Mesenchymal stem cell (in vitro differentiated cells and primary cell): ENCODE data around the gene RHBDF1.

Source experiments
- DNase-seq: peaks from one replicate; pipeline ENCODE4 v3.0.0-alpha.2; 2013
- H2AFZ ChIP-seq: one replicate; pipeline ENCODE4 v1.6.1; 2013; ENCODE audit warnings: low read depth, mild to moderate bottlenecking, control low read depth, inconsistent platforms, low read length, moderate library complexity
- H2AK5ac ChIP-seq: 2 replicates; pipeline ENCODE4 v1.6.1; 2013; ENCODE audit warnings: low read length, moderate library complexity, mild to moderate bottlenecking, inconsistent platforms; ENCODE audit not compliant: severe bottlenecking
- H2BK120ac ChIP-seq: one replicate; pipeline ENCODE4 v1.6.1; 2013; ENCODE audit warnings: low read depth, mild to moderate bottlenecking, inconsistent platforms, low read length, moderate library complexity
- H2BK12ac ChIP-seq, 2 experiments: one replicate each; pipeline ENCODE4 v1.6.1; 2013; ENCODE audit warnings: inconsistent platforms in 2 of 2, low read length in 2 of 2, mild to moderate bottlenecking in 2 of 2, moderate library complexity in 2 of 2, control low read depth in 1 of 2
- H2BK15ac ChIP-seq: one replicate; pipeline ENCODE4 v1.6.1; 2013; ENCODE audit warnings: mild to moderate bottlenecking, low read depth, inconsistent platforms; ENCODE audit not compliant: poor library complexity, severe bottlenecking
- H2BK5ac ChIP-seq: 2 replicates; pipeline ENCODE4 v1.6.1; 2013; ENCODE audit warnings: low read depth, mild to moderate bottlenecking, low read length, control low read depth, inconsistent platforms; ENCODE audit not compliant: poor library complexity, severe bottlenecking
- H3K14ac ChIP-seq, 2 experiments: one replicate each; pipeline ENCODE4 v1.6.1; 2013; ENCODE audit warnings: inconsistent platforms in 2 of 2, low read length in 2 of 2, control low read depth in 1 of 2, mild to moderate bottlenecking in 1 of 2, moderate library complexity in 1 of 2
- H3K18ac ChIP-seq, 2 experiments: one replicate each; pipeline ENCODE4 v1.6.1; 2013; ENCODE audit warnings: inconsistent platforms in 2 of 2, low read length in 2 of 2, control low read depth in 1 of 2, low read depth in 1 of 2, mild to moderate bottlenecking in 1 of 2
- H3K23ac ChIP-seq, 2 experiments: one replicate each; pipeline ENCODE4 v1.6.1; 2013; ENCODE audit warnings: inconsistent platforms in 2 of 2, low read length in 2 of 2, mild to moderate bottlenecking in 2 of 2, moderate library complexity in 2 of 2, control low read depth in 1 of 2
- H3K27ac ChIP-seq: 2 replicates; pipeline ENCODE4 v1.5.1; 2013; ENCODE audit warnings: mild to moderate bottlenecking, moderate library complexity, low read length, control low read depth, inconsistent platforms; ENCODE audit not compliant: poor library complexity, severe bottlenecking
- H3K27me3 ChIP-seq, 2 experiments: 2 replicates each; pipeline versions ENCODE4 v1.6.1 to v1.7.0; 2013; ENCODE audit warnings: low read length in 2 of 2, mild to moderate bottlenecking in 2 of 2, moderate library complexity in 2 of 2, control low read depth in 1 of 2, inconsistent platforms in 1 of 2; ENCODE audit not compliant: control insufficient read depth in 1 of 2, insufficient read depth in 1 of 2
- H3K36me3 ChIP-seq, 2 experiments: 2 replicates each; pipeline versions ENCODE4 v1.6.1 to v1.7.0; 2013; ENCODE audit warnings: low read length in 2 of 2, control low read depth in 1 of 2, inconsistent platforms in 1 of 2, low read depth in 1 of 2, mild to moderate bottlenecking in 1 of 2; ENCODE audit not compliant: insufficient read depth in 2 of 2, control insufficient read depth in 1 of 2
- H3K4ac ChIP-seq, 2 experiments: one replicate each; pipeline ENCODE4 v1.6.1; 2013; ENCODE audit warnings: inconsistent platforms in 2 of 2, low read length in 2 of 2, mild to moderate bottlenecking in 2 of 2, moderate library complexity in 2 of 2, control low read depth in 1 of 2, low read depth in 1 of 2
- H3K4me1 ChIP-seq: 2 replicates; pipeline ENCODE4 v1.6.1; 2013; ENCODE audit warnings: low read depth, low read length, control low read depth; ENCODE audit not compliant: control insufficient read depth, insufficient read depth
- H3K4me2 ChIP-seq: 2 replicates; pipeline ENCODE4 v1.6.1; 2013; ENCODE audit warnings: low read length, mild to moderate bottlenecking, inconsistent platforms; ENCODE audit not compliant: poor library complexity, severe bottlenecking
- H3K4me3 ChIP-seq, 2 experiments: 2 replicates each; pipeline versions ENCODE4 v1.5.1 to v1.7.0; 2013; ENCODE audit warnings: low read length in 2 of 2, mild to moderate bottlenecking in 2 of 2, control low read depth in 1 of 2, low read depth in 1 of 2; ENCODE audit not compliant: insufficient read depth in 1 of 2
- H3K79me1 ChIP-seq: replicated peaks from 2 replicates; pipeline ENCODE4 v1.6.1; 2013; ENCODE audit warnings: mild to moderate bottlenecking, control low read depth, low read length, inconsistent platforms; ENCODE audit not compliant: poor library complexity, severe bottlenecking
- H3K9ac ChIP-seq: 2 replicates; pipeline ENCODE4 v1.7.0; 2013; ENCODE audit warnings: mild to moderate bottlenecking, low read length, moderate library complexity
- H3K9me3 ChIP-seq: 2 replicates; pipeline ENCODE4 v1.7.0; 2013; ENCODE audit warnings: mild to moderate bottlenecking, low read length; ENCODE audit not compliant: control insufficient read depth
- H4K8ac ChIP-seq: one replicate; pipeline ENCODE4 v1.6.1; 2013; ENCODE audit warnings: inconsistent platforms, mild to moderate bottlenecking, low read length, moderate library complexity
- H4K91ac ChIP-seq: one replicate; pipeline ENCODE4 v1.6.1; 2013; ENCODE audit warnings: mild to moderate bottlenecking, low read length, inconsistent platforms
- WGBS: methylation state at CpG from one replicate; pipeline ENCODE4 v1.1.7; 2013; ENCODE audit warnings: mixed read lengths; 5-methylcytosine and 5-hydroxymethylcytosine counted together

The RHBDF1 gene

GRCh38 chr16:85865-86264 is 13.4 kb upstream of the RHBDF1 start:
- H3K4me1 ChIP-seq, result peaks cover 51% of the 10 kb centered on the region
- peaks cover 72 to 77% of the 10 kb centered on the region in 2 experiments for H3K36me3 ChIP-seq
- no peak overlapping the region for H2BK15ac ChIP-seq
- H2AFZ ChIP-seq, result no peak overlapping the region
- DNase-seq, result no peak
- peak overlapping the region in 1 of 2 experiments; percentile 9 for H3K4ac ChIP-seq
- H2BK5ac ChIP-seq, result no peak overlapping the region
- H3K23ac ChIP-seq, result no peak overlapping the region
- H2BK120ac ChIP-seq, result no peak overlapping the region
- H3K4me3 ChIP-seq, result no peak overlapping the region
- no peak overlapping the region for H2BK12ac ChIP-seq
- H3K18ac ChIP-seq, result peak overlapping the region in 1 of 2 experiments; percentile 64
- H3K4me2 ChIP-seq, result no peak overlapping the region
- peak overlapping the region; percentile 37 for H2AK5ac ChIP-seq
- no peaks in the 10 kb centered on the region for H3K27me3 ChIP-seq
- H3K27ac ChIP-seq, result peak overlapping the region; percentile 90
- peak overlapping the region; percentile 72 for H3K9ac ChIP-seq
- no peak overlapping the region for H4K8ac ChIP-seq
- H3K9me3 ChIP-seq, result no peaks in the 10 kb centered on the region
- peaks cover 33% of the 10 kb centered on the region for H3K79me1 ChIP-seq
- WGBS, result 84% methylated on average over 9 of the region's 9 CpGs
- no peak overlapping the region for H4K91ac ChIP-seq
- no peak overlapping the region for H3K14ac ChIP-seq

GRCh38 chr16:85407-85782 is 13.0 kb upstream of the RHBDF1 start:
- Histone ChIP-seq H3K18ac (peak overlapping the region; percentile 12 to 84), H2AFZ (no peak overlapping the region), H3K9ac (peak overlapping the region; percentile 72), H2BK15ac (peak overlapping the region; percentile 37), H4K91ac (peak overlapping the region; percentile 34), H2AK5ac (peak overlapping the region; percentile 1), H2BK120ac (peak overlapping the region; percentile 12), H3K4ac (peak overlapping the region in 1 of 2 experiments; percentile 86), H3K14ac (peak overlapping the region in 1 of 2 experiments; percentile 94), H2BK5ac (no peak overlapping the region), H3K27me3 (no peaks in the 10 kb centered on the region), H3K27ac (peak overlapping the region; percentile 90), H3K79me1 (peaks cover 34% of the 10 kb centered on the region), H3K36me3 (peaks cover 72 to 79% of the 10 kb centered on the region in 2 experiments), H3K9me3 (no peaks in the 10 kb centered on the region), H3K23ac (peak overlapping the region in 1 of 2 experiments; percentile 56), H3K4me2 (no peak overlapping the region), H3K4me3 (peak overlapping the region in 1 of 2 experiments; percentile 34), H2BK12ac (peak overlapping the region in 1 of 2 experiments; percentile 93), H4K8ac (peak overlapping the region; percentile 4), H3K4me1 (peaks cover 52% of the 10 kb centered on the region)
- WGBS, result 93% methylated on average over 18 of the region's 18 CpGs
- DNase-seq, result no peak

GRCh38 chr16:84718-85406 is 12.4 kb upstream of the RHBDF1 start:
- no peak overlapping the region for H2BK5ac ChIP-seq
- peaks cover 72 to 79% of the 10 kb centered on the region in 2 experiments for H3K36me3 ChIP-seq

GRCh38 chr16:83781-84615 is 11.6 kb upstream of the RHBDF1 start:
- WGBS, result 65% methylated on average over 21 of the region's 21 CpGs
- Histone ChIP-seq H3K27me3 (no peaks in the 10 kb centered on the region), H3K23ac (peak overlapping the region in 1 of 2 experiments; percentile 19), H3K4me1 (peaks cover 61% of the 10 kb centered on the region), H3K9me3 (no peaks in the 10 kb centered on the region), H3K36me3 (peaks cover 72 to 78% of the 10 kb centered on the region in 2 experiments), H3K27ac (peak overlapping the region; percentile 90), H4K91ac (peak overlapping the region; percentile 5), H3K4me2 (no peak overlapping the region), H3K14ac (no peak overlapping the region), H2BK12ac (peak overlapping the region in 1 of 2 experiments; percentile 70), H2AFZ (no peak overlapping the region), H3K18ac (peak overlapping the region; percentile 60 to 63), H2BK15ac (no peak overlapping the region), H3K4me3 (no peak overlapping the region), H2AK5ac (peak overlapping the region; percentile 46), H2BK120ac (peak overlapping the region; percentile 22), H3K4ac (peak overlapping the region in 1 of 2 experiments; percentile 64), H3K79me1 (peaks cover 24% of the 10 kb centered on the region), H4K8ac (peak overlapping the region; percentile 61), H2BK5ac (no peak overlapping the region), H3K9ac (peak overlapping the region; percentile 72)
- peak; percentile 48 for DNase-seq

More at GRCh38 chr16:84718-85406, 12.4 kb upstream of the RHBDF1 start:
- H3K9ac ChIP-seq, result peak overlapping the region; percentile 72
- H4K91ac ChIP-seq, result peak overlapping the region; percentile 34
- H3K18ac ChIP-seq, result peak overlapping the region; percentile 60 to 84
- no peak overlapping the region for H2BK15ac ChIP-seq
- H2BK120ac ChIP-seq, result no peak overlapping the region
- peak; percentile 97 for DNase-seq
- no peaks in the 10 kb centered on the region for H3K27me3 ChIP-seq
- H3K4ac ChIP-seq, result peak overlapping the region; percentile 64 to 86
- H2BK12ac ChIP-seq, result peak overlapping the region in 1 of 2 experiments; percentile 93
- peak overlapping the region; percentile 11 for H2AK5ac ChIP-seq
- H4K8ac ChIP-seq, result peak overlapping the region; percentile 61
- H3K79me1 ChIP-seq, result peaks cover 32% of the 10 kb centered on the region
- WGBS, result 32% methylated on average over 7 of the region's 7 CpGs
- H2AFZ ChIP-seq, result no peak overlapping the region
- peak overlapping the region; percentile 90 for H3K27ac ChIP-seq
- H3K9me3 ChIP-seq, result no peaks in the 10 kb centered on the region
- peak overlapping the region in 1 of 2 experiments; percentile 94 for H3K14ac ChIP-seq
- H3K4me2 ChIP-seq, result no peak overlapping the region
- peak overlapping the region in 1 of 2 experiments; percentile 56 for H3K23ac ChIP-seq
- peak overlapping the region in 1 of 2 experiments; percentile 34 for H3K4me3 ChIP-seq
- H3K4me1 ChIP-seq, result peaks cover 52% of the 10 kb centered on the region
